GM18519 (cell line): Measurements from ENCODE around the gene AUNIP.

Experiments
- ATAC-seq: cut with Tn5 transposase; IDR thresholded peaks from one replicate; pipeline ENCODE4 v1.9.1; 2021; ENCODE audit warnings: mild to moderate bottlenecking, moderate library complexity; ENCODE audit not compliant: unreplicated experiment, low FRiP score

AUNIP gene

GRCh38 chr1:25798666-25799351 is 60.4 kb downstream of the AUNIP start:
- no peak for ATAC-seq

GRCh38 chr1:25797939-25798338 is 61.3 kb downstream of the AUNIP start:
- ATAC-seq, result no peak

GRCh38 chr1:25796811-25797458 is 62.3 kb downstream of the AUNIP start:
- ATAC-seq, result no peak

GRCh38 chr1:25795946-25796810 is 63.1 kb downstream of the AUNIP start:
- ATAC-seq, result no peak

GRCh38 chr1:25795211-25795610 is 64.0 kb downstream of the AUNIP start:
- no peak for ATAC-seq

GRCh38 chr1:25794325-25794724 is 64.9 kb downstream of the AUNIP start:
- no peak for ATAC-seq

GRCh38 chr1:25793585-25794170 is 65.6 kb downstream of the AUNIP start:
- ATAC-seq, result no peak

- no peak for ATAC-seq
Observed at GRCh38 chr1:25792115-25792514, 67.1 kb downstream of the AUNIP start.

GRCh38 chr1:25790472-25790871 is 68.8 kb downstream of the AUNIP start:
- ATAC-seq, result no peak

- no peak for ATAC-seq
Observed at GRCh38 chr1:25787760-25788166, 71.5 kb downstream of the AUNIP start.

- no peak for ATAC-seq
Observed at GRCh38 chr1:25786887-25787759, 72.1 kb downstream of the AUNIP start.

GRCh38 chr1:25785333-25786067 is 73.8 kb downstream of the AUNIP start:
- ATAC-seq, result no peak

GRCh38 chr1:25784575-25785051 is 74.6 kb downstream of the AUNIP start:
- no peak for ATAC-seq
